ENCODE data around the gene TMEM54.

Gene TMEM54

DNA sequence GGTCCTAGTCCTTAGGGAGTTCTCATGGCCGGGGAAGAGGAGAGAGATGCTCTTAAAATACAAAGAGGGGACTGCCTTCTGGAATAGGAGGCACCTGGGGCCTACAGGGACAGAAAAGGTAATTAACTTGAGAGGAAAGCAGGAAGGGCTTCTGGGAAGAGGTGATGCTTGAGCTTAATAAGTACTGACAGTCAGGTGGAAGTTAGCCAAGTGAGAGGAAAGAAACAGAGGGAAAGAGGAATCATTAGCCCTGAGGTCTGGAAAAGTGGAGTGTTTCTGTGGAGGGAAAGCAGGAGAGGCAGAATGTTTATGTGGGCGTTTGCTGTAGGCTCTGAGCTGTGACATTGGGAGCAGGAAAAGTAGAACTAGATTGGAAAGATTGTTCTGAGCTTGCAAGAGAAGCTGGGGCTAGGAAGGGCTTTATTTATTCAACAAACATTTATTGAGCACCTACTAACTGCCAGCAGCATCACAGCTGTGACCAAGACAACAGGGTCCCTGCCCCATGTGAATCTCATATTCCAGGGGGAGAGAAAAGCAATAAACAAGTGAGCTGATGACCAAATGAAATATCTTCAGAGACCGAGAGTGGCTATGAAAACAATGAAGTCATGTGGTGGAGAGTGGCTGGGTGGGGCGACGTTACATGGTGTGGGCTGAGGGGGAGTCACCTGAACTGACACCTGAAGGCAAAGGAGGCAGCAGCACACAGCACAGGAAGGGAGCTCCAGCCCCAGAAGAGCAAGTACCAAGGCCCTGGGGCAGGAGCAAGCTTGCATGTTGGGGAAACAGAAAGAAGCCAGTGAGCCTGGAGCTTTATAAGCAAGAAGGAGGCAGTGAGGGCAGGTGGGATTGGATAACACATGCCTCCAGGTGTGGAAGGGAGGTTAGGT lies 26.1 kb downstream of the TMEM54 start:
- ATAC-seq (ENCODE audit: low read depth) (no peak), DNase-seq (ENCODE audit: low spot score in 2 of 2) (no peak)
- H3K27me3 Mint-ChIP-seq: peaks cover 25% of the 10 kb centered on the region
- no peaks in the 10 kb centered on the region for H3K36me3 Mint-ChIP-seq
- H3K4me3 Mint-ChIP-seq: no peak overlapping the region
- peaks cover 29% of the 10 kb centered on the region for H3K4me1 Mint-ChIP-seq
- no peak overlapping the region for H3K27ac Mint-ChIP-seq
- H3K9me3 Mint-ChIP-seq: no peaks in the 10 kb centered on the region

- DNase-seq (ENCODE audit: low spot score in 2 of 2): no peak
- Mint-ChIP-seq H3K27me3 (peaks cover 35% of the 10 kb centered on the region), H3K4me1 (peaks cover 32% of the 10 kb centered on the region)
Observed at GRCh38 chr1:32873484-32873883, 27.7 kb downstream of the TMEM54 start.

GRCh38 chr1:32872192-32872460 lies 29.1 kb downstream of the TMEM54 start:
- ATAC-seq (ENCODE audit: low read depth): no peak
- no peak overlapping the region for H3K27ac Mint-ChIP-seq
- H3K4me3 Mint-ChIP-seq: peak overlapping the region; percentile 74
- peak in 1 of 2 donors; percentile 26 for DNase-seq (ENCODE audit: low spot score in 2 of 2)
- peaks cover 32% of the 10 kb centered on the region for H3K4me1 Mint-ChIP-seq
- H3K36me3 Mint-ChIP-seq: peaks cover 7% of the 10 kb centered on the region
- peaks cover 28% of the 10 kb centered on the region for H3K27me3 Mint-ChIP-seq
- no peaks in the 10 kb centered on the region for H3K9me3 Mint-ChIP-seq

More at GRCh38 chr1:32873484-32873883, 27.7 kb downstream of the TMEM54 start:
- Mint-ChIP-seq H3K36me3 (peaks cover 3% of the 10 kb centered on the region), H3K27ac (no peak overlapping the region), H3K9me3 (no peaks in the 10 kb centered on the region), H3K4me3 (no peak overlapping the region)
- no peak for ATAC-seq (ENCODE audit: low read depth)

DNA sequence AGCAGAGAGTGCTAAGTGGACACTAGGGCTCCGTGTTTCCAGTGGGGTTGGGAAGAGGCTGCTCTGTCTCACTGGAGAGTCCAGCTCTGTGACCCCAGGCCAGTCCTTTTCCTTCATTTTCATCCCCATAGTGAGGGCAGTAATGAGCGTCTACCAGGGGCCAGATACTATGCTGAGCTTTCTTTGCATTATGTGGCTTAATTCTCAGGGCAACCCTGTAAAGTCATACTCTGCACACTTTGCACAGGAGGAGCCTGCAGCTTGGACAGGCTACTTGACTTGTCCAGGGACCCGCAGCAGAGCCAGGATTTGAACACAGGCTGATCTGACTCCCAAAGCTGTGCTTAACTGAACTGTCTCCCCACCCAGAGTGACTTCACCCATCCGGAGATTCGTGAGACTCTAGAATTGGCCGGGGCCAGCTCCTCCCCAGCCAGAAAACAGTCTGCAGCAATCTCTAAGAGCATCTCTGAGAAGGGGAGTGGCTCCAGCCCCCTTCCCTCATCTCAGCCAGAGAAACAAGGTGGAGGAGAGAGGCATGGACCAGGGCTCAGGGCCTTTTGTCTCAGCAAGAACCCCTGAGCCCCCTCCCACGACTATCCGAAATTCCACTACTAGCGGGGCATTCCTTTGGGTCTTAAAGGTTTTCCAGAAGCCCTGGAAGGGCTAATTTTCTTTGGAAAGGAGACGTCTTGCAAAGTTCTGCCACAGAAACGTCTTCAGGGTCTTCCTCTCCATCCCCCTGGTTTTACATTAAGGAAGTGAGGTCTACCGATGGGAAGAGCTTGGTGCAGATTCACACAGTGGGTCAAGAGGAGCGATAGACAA lies 29.6 kb downstream of the TMEM54 start:
- DNase-seq (ENCODE audit: low spot score in 2 of 2) (peak in 1 of 2 donors; percentile 19), ATAC-seq (ENCODE audit: low read depth) (no peak)
- H3K36me3 Mint-ChIP-seq: peaks cover 10% of the 10 kb centered on the region
- H3K27me3 Mint-ChIP-seq: peaks cover 28% of the 10 kb centered on the region
- H3K4me1 Mint-ChIP-seq: peaks cover 32% of the 10 kb centered on the region
- H3K4me3 Mint-ChIP-seq: peak overlapping the region; percentile 74
- H3K27ac Mint-ChIP-seq: no peak overlapping the region
- no peaks in the 10 kb centered on the region for H3K9me3 Mint-ChIP-seq

DNA sequence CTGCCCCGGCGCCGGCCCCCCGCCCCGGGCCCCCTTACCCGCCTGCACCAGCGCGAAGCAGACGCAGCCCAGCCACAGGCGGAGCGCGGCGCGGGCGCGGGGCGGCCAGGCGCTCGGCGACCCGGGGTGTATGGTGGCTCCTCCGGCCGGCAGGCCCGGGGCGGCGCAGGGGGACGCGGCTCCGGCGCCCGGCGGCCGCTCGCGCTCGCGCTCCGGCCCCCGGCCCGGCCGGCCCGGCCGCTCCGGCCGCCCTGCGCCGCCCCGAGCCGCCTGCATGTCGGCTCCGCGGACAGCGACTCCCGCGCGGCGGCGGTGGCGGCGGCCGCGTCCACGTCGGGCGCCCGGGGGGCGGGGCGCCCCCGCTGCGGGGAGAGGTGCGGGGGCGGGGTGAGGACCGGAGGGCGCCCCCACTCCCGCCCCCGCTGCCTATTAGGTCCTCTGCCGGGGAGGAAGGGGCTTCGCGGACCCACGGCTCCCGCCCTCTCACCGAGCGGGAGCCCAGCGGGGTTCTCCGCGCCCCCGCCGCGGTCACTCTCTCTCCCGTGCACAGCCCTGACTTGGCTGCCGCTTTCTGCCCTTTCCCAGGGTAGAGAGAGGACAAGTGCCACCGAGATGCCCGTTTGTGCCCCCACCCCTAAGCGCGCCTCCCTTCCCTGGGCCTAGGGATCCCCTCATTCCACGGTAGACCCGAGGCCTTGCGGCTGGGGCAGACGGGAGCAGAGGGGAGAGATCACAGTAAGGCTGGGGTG lies 30.4 kb downstream of the TMEM54 start, which contains the start of gene FNDC5:
Gene FNDC5 (minus strand): TSS at position 298 of the 749 bp plus-strand sequence.
- H3K9me3 Mint-ChIP-seq: no peaks in the 10 kb centered on the region
- H3K36me3 Mint-ChIP-seq: peaks cover 14% of the 10 kb centered on the region
- H3K27ac Mint-ChIP-seq: peak within 1 kb of the TSS; percentile 64
- peaks cover 30% of the 10 kb centered on the region for H3K4me1 Mint-ChIP-seq
- DNase-seq (ENCODE audit: low spot score in 2 of 2) (peak in 1 of 2 donors; percentile 36), ATAC-seq (ENCODE audit: low read depth) (peak; percentile 21)
- H3K27me3 Mint-ChIP-seq: peaks cover 26% of the 10 kb centered on the region
- H3K4me3 Mint-ChIP-seq: peak within 1 kb of the TSS; percentile 75

DNA sequence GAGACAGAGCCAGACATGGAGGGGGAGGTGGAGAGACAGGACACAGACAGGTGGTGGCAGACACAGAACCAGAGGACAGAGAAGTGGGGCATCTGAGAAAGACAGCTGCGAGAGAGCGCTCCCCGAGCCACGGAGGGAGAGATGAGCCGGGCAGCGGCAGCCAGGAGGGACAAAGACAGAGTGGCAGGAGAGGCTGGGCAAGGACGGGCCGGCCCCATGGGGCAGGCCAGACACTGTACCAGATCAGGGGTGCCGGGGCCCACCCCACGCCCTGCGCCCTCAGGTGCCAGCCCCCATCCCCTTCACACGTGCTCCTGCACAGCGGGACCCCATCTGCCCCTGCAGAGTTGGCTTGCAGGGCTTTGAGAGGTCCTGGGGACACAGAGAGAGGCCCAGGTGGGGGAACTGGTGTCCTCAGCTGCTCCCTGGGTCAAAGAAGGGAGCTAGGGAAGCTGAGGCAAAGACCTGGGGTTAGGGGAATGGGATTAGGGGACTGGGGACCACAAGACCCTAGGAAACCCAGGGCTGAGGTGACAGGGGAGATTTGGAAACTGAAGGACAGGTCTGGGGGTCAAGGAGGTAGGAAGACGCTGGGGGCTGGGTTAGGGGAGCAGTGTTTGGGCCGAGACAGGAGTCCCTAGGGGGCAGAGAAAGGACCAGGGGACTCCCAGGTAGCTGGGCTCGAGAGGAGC lies 31.1 kb downstream of the TMEM54 start:
- H3K9me3 Mint-ChIP-seq: no peaks in the 10 kb centered on the region
- H3K27ac Mint-ChIP-seq: peak overlapping the region; percentile 64
- H3K4me1 Mint-ChIP-seq: peaks cover 24% of the 10 kb centered on the region
- peak overlapping the region; percentile 75 for H3K4me3 Mint-ChIP-seq
- H3K36me3 Mint-ChIP-seq: peaks cover 14% of the 10 kb centered on the region
- H3K27me3 Mint-ChIP-seq: peaks cover 20% of the 10 kb centered on the region
- no peak for ATAC-seq (ENCODE audit: low read depth)
- peak in 1 of 2 donors; percentile 20 for DNase-seq (ENCODE audit: low spot score in 2 of 2)

DNA sequence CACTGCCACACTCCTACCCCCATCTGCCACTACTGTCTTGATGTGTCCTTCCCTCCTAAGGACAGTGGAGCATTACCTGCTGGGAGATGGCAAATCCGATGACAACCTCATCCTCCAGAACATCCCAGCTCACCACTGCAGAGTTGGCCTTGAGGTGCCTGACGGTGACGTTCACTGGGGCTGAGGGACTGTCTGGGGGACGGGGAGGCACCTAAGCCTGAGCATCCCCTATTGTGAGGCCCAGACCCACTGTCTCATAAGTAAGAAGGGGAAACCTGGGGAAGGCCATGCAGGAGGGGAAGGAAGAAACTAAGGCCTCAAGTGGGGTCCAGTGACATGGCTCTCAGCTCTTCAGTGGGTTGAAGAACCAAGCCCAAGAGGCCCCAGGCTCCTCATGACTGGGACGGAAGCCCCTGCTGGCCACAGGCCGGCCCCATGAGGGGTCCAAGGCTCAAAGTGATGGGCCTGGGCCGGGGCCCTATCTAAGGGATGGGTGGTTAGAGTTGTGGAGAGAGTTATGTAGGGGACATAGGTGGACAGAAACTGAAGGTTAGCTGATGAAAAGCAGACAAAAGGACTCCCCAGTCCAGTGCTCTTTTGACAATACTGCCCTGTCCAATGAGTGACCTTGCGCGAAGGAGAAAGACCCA lies 32.3 kb downstream of the TMEM54 start:
- Mint-ChIP-seq H3K4me3 (peak overlapping the region; percentile 75), H3K27me3 (peaks cover 17% of the 10 kb centered on the region), H3K36me3 (peaks cover 19% of the 10 kb centered on the region), H3K9me3 (no peaks in the 10 kb centered on the region), H3K27ac (no peak overlapping the region), H3K4me1 (peaks cover 24% of the 10 kb centered on the region)
- ATAC-seq (ENCODE audit: low read depth) (no peak), DNase-seq (ENCODE audit: low spot score in 2 of 2) (no peak)

DNA sequence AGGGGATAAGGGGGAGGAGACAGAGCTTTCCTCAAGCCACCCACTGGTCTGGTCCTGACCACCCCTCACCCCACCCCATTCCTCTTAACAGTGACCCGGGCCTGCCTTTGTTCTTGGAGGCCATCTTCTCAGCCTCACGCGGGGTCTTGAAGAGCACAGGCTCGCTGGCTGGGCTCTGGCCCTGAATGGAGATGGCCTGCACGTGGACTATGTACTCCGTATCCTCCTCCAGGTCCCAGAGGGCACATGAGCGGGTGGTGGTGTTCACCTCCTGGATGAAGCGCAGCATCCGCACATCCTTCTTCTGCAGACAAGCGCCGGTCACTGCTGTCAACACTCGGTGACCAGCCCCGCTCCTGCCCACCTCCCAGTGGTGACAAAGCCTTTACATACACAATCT lies 33.1 kb downstream of the TMEM54 start:
- Mint-ChIP-seq H3K36me3 (peaks cover 19% of the 10 kb centered on the region), H3K4me3 (no peak overlapping the region), H3K27me3 (peaks cover 17% of the 10 kb centered on the region), H3K27ac (no peak overlapping the region), H3K4me1 (peaks cover 24% of the 10 kb centered on the region), H3K9me3 (no peaks in the 10 kb centered on the region)
- DNase-seq (ENCODE audit: low spot score in 2 of 2): no peak
- ATAC-seq (ENCODE audit: low read depth): no peak

DNA sequence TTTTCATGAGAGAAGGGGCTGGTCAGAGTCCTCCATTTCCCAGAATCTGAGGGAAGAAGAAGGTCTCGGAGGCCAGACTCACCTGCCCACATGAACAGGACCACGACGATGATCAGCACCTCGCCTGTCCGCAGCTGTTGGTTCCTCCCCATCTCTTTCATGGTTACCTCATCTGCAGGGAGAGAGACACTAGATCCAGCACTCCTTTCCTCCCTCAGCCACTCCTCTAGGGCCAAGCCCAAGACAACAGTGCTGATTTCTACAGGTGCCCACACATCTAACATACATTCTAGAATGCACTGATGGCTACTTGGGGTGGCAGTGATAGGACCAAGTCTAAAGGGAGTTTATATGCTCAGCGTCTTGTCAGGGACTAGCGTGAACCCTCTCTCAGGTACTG lies 33.5 kb downstream of the TMEM54 start:
- Mint-ChIP-seq H3K4me1 (peaks cover 22% of the 10 kb centered on the region), H3K4me3 (no peak overlapping the region), H3K27ac (no peak overlapping the region), H3K27me3 (peaks cover 15% of the 10 kb centered on the region), H3K36me3 (peaks cover 22% of the 10 kb centered on the region), H3K9me3 (no peaks in the 10 kb centered on the region)
- DNase-seq (ENCODE audit: low spot score in 2 of 2) (no peak), ATAC-seq (ENCODE audit: low read depth) (no peak)

DNA sequence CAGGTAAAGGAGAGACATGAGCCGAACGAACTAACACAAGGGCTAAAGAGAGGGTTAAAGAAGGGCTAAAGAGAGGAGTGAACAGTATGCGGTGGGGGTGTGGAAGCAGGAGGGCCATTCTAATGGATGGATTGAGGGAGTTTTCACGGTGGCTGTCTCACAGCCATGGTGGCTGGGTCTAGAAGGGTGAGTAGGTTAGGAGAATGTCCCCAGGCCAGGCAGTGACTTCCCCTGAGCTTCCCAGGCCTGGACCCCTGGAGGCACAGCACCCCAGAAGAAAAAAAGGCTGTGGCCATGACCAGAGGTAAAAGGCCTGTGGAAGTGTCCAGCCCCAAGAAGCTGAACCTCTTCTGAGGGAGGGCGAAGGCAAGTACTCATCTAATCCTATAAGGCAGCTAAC lies 34.0 kb downstream of the TMEM54 start:
- Mint-ChIP-seq H3K36me3 (peaks cover 25% of the 10 kb centered on the region), H3K9me3 (no peaks in the 10 kb centered on the region), H3K27ac (no peak overlapping the region), H3K4me1 (peaks cover 16% of the 10 kb centered on the region), H3K4me3 (no peak overlapping the region), H3K27me3 (peaks cover 14% of the 10 kb centered on the region)
- DNase-seq (ENCODE audit: low spot score in 2 of 2) (no peak), ATAC-seq (ENCODE audit: low read depth) (no peak)

GRCh38 chr1:32865639-32866405 lies 35.4 kb downstream of the TMEM54 start:
- DNase-seq (ENCODE audit: low spot score in 2 of 2) (no peak), ATAC-seq (ENCODE audit: low read depth) (no peak)
- Mint-ChIP-seq H3K9me3 (no peaks in the 10 kb centered on the region), H3K27ac (peak overlapping the region; percentile 3), H3K36me3 (peaks cover 31% of the 10 kb centered on the region), H3K4me3 (no peak overlapping the region), H3K27me3 (peaks cover 14% of the 10 kb centered on the region), H3K4me1 (peaks cover 6% of the 10 kb centered on the region)

- Mint-ChIP-seq H3K4me3 (no peak overlapping the region), H3K27me3 (peaks cover 6% of the 10 kb centered on the region), H3K4me1 (no peaks in the 10 kb centered on the region), H3K36me3 (peaks cover 31% of the 10 kb centered on the region), H3K27ac (no peak overlapping the region), H3K9me3 (no peaks in the 10 kb centered on the region)
- DNase-seq (ENCODE audit: low spot score in 2 of 2) (no peak), ATAC-seq (ENCODE audit: low read depth) (no peak)
Observed at GRCh38 chr1:32864375-32865019, 36.7 kb downstream of the TMEM54 start.

Data from memory B cell (primary cell).